HEK293 (cell line): ENCODE results near the gene TNS1.

Experiments
- CTCF ChIA-PET: fragments of 350-600 bp; formaldehyde crosslinking; extraction: SDS; loops from one replicate; lab custom pipeline; 2021; ENCODE audit warnings: antibody characterized with exemption; lab: Yijun Ruan, JAX
- POLR2A ChIA-PET: fragments of 300-600 bp; formaldehyde crosslinking; extraction: SDS; loops from one replicate; lab custom pipeline; 2020; ENCODE audit warnings: antibody characterized with exemption, inconsistent platforms; lab: Yijun Ruan, JAX
- H3K27ac ChIP-seq: fragments of 200-500 bp; sonication (Bioruptor generic); 2 replicates; pipeline ENCODE4 v1.5.1; 2014; ENCODE audit warnings: low read depth, low read length, control low read depth, inconsistent platforms; ENCODE audit errors: extremely low read depth
- H3K36me3 ChIP-seq, 2 experiments: fragments of 200-500 bp in 1 of 2; sonication (Bioruptor generic) in 1 of 2; 1 replicate in 1 of 2; 2 replicates in 1 of 2; pipeline ENCODE4 v1.5.1; 2014 to 2017; ENCODE audit warnings: inconsistent platforms in 2 of 2, low read length in 2 of 2; ENCODE audit not compliant: control insufficient read depth in 2 of 2, insufficient read depth in 1 of 2
- H3K4me1 ChIP-seq: fragments of 200-500 bp; sonication (Bioruptor generic); 2 replicates; pipeline ENCODE4 v1.5.1; 2014; ENCODE audit warnings: mild to moderate bottlenecking, low read length, inconsistent platforms; ENCODE audit not compliant: control insufficient read depth, insufficient read depth
- H3K4me3 ChIP-seq: 2 replicates; pipeline ENCODE4 v1.5.1; 2011; ENCODE audit warnings: low read depth, mild to moderate bottlenecking, control low read depth, low read length, moderate library complexity
- H3K9me3 ChIP-seq: fragments of 200-500 bp; sonication (Bioruptor generic); 2 replicates; pipeline ENCODE4 v1.5.1; 2014; ENCODE audit warnings: low read depth, low read length, inconsistent platforms; ENCODE audit not compliant: control insufficient read depth, insufficient read depth
- YY2 ChIP-seq: fragments of 450-650 bp; formaldehyde crosslinking; IDR thresholded peaks from 2 replicates; pipeline ENCODE4 v1.5.1; 2016; ENCODE audit warnings: missing biosample characterization, missing genetic modification characterization
- ZNF19 ChIP-seq: fragments of 450-650 bp; formaldehyde crosslinking; IDR thresholded peaks from 2 replicates; pipeline ENCODE4; 2016; ENCODE audit warnings: missing biosample characterization, missing genetic modification characterization, low read depth
- ZNF391 ChIP-seq: fragments of 450-650 bp; formaldehyde crosslinking; IDR thresholded peaks from 2 replicates; pipeline ENCODE4 v1.5.1; 2016; ENCODE audit warnings: low read depth, missing biosample characterization, missing genetic modification characterization, borderline replicate concordance
- ZNF394 ChIP-seq: fragments of 450-650 bp; formaldehyde crosslinking; IDR thresholded peaks from 2 replicates; pipeline ENCODE4 v1.5.1; 2016; ENCODE audit warnings: missing biosample characterization, missing genetic modification characterization, mild to moderate bottlenecking, moderate library complexity, borderline replicate concordance
- ZNF416 ChIP-seq: fragments of 450-650 bp; formaldehyde crosslinking; IDR thresholded peaks from 2 replicates; pipeline ENCODE4 v1.5.1; 2016; ENCODE audit warnings: missing biosample characterization, missing genetic modification characterization
- ZNF473 ChIP-seq: fragments of 450-650 bp; formaldehyde crosslinking; IDR thresholded peaks from 2 replicates; pipeline ENCODE4 v1.5.1; 2017; ENCODE audit warnings: missing biosample characterization, missing genetic modification characterization
- ZNF530 ChIP-seq: fragments of 450-650 bp; formaldehyde crosslinking; IDR thresholded peaks from 2 replicates; pipeline ENCODE4 v1.5.1; 2016; ENCODE audit warnings: low read depth, missing biosample characterization, missing genetic modification characterization
- ZNF558 ChIP-seq: fragments of 450-650 bp; formaldehyde crosslinking; IDR thresholded peaks from 2 replicates; pipeline ENCODE4 v1.5.1; 2016; ENCODE audit warnings: missing biosample characterization, missing genetic modification characterization
- ZNF624 ChIP-seq: fragments of 450-650 bp; formaldehyde crosslinking; IDR thresholded peaks from 2 replicates; pipeline ENCODE4 v1.5.1; 2017; ENCODE audit warnings: missing biosample characterization, missing genetic modification characterization
- ZNF701 ChIP-seq: fragments of 450-650 bp; formaldehyde crosslinking; IDR thresholded peaks from 2 replicates; pipeline ENCODE4 v1.5.1; 2016; ENCODE audit warnings: missing biosample characterization, missing genetic modification characterization
- ZNF791 ChIP-seq: fragments of 450-650 bp; formaldehyde crosslinking; IDR thresholded peaks from 2 replicates; pipeline ENCODE4 v1.5.1; 2016; ENCODE audit warnings: missing biosample characterization, missing genetic modification characterization
- TF ChIP-seq, protein P1 (sequence below): fragments of 450-650 bp; formaldehyde crosslinking; IDR thresholded peaks from 2 replicates; pipeline ENCODE4 v1.5.0; 2017; ENCODE audit warnings: missing biosample characterization, missing genetic modification characterization, borderline replicate concordance
- TF ChIP-seq, protein P2 (sequence below): fragments of 450-650 bp; formaldehyde crosslinking; optimal IDR thresholded peaks from 2 replicates; pipeline ENCODE3; 2016; ENCODE audit warnings: missing biosample characterization, mild to moderate bottlenecking, missing genetic modification characterization
- TF ChIP-seq, protein P3 (sequence below): fragments of 450-650 bp; formaldehyde crosslinking; IDR thresholded peaks from 2 replicates; pipeline ENCODE4 v1.5.1; 2016; ENCODE audit warnings: missing biosample characterization, missing genetic modification characterization
- TF ChIP-seq, protein P4 (sequence below): fragments of 450-650 bp; formaldehyde crosslinking; IDR thresholded peaks from 2 replicates; pipeline ENCODE4 v1.5.1; 2016; ENCODE audit warnings: missing biosample characterization, missing genetic modification characterization
- TF ChIP-seq, protein P5 (sequence below): fragments of 450-650 bp; formaldehyde crosslinking; IDR thresholded peaks from 2 replicates; pipeline ENCODE4 v1.5.1; 2017; ENCODE audit warnings: missing biosample characterization, missing genetic modification characterization
- TF ChIP-seq, protein P6 (sequence below): fragments of 450-650 bp; formaldehyde crosslinking; IDR thresholded peaks from 2 replicates; pipeline ENCODE4 v1.5.1; 2016; ENCODE audit warnings: missing biosample characterization, missing genetic modification characterization

The TNS1 gene

DNA sequence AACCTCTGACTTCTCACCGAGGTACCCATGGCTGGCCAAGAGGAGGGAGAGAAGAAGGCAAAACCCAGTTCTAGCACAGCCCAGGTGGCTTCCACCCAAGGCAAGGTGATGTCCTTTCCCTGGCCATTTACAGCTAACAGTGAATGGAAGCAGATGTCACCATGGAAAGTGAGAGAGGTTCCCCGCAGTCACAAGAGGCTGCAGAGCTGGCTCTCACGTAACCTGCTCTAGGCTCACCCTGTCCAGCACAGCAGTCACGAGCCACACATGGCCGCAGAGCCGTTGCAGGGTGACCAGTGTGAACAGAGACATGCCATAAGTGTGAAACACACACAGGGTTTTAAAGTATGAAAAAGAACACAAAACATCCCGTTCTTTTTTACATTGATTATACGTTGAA is 169.4 kb downstream of the TNS1 start (continued):
- TF ChIP-seq, protein P1, sequence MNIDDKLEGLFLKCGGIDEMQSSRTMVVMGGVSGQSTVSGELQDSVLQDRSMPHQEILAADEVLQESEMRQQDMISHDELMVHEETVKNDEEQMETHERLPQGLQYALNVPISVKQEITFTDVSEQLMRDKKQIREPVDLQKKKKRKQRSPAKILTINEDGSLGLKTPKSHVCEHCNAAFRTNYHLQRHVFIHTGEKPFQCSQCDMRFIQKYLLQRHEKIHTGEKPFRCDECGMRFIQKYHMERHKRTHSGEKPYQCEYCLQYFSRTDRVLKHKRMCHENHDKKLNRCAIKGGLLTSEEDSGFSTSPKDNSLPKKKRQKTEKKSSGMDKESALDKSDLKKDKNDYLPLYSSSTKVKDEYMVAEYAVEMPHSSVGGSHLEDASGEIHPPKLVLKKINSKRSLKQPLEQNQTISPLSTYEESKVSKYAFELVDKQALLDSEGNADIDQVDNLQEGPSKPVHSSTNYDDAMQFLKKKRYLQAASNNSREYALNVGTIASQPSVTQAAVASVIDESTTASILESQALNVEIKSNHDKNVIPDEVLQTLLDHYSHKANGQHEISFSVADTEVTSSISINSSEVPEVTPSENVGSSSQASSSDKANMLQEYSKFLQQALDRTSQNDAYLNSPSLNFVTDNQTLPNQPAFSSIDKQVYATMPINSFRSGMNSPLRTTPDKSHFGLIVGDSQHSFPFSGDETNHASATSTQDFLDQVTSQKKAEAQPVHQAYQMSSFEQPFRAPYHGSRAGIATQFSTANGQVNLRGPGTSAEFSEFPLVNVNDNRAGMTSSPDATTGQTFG (tag by site-specific recombination), result no peak
- TF ChIP-seq, protein P2, sequence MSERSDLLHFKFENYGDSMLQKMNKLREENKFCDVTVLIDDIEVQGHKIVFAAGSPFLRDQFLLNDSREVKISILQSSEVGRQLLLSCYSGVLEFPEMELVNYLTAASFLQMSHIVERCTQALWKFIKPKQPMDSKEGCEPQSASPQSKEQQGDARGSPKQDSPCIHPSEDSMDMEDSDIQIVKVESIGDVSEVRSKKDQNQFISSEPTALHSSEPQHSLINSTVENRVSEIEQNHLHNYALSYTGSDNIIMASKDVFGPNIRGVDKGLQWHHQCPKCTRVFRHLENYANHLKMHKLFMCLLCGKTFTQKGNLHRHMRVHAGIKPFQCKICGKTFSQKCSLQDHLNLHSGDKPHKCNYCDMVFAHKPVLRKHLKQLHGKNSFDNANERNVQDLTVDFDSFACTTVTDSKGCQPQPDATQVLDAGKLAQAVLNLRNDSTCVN, result no peak
- no peak for TF ChIP-seq ZNF701 (tag by site-specific recombination)

DNA sequence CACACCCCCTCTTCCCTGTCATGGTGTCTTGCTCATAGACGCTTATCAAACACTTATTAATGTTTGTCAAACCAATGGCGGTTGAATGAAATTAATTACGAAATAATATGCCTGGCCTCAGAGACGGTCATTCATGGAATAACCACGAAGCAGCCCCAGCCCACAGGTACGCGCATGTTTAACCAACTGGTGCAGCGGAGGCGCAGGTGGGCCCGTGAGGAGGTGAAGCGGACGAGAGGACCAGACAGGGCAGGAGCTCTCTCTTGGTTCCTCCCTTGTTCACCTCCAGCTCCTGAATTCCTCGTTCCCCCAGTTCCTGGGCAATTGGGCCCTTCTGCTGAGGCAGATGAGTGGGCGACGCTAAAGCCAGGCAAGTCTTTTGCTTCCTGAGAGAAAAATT is 169.8 kb downstream of the TNS1 start:
- no peaks in the 10 kb centered on the region for H3K4me1 ChIP-seq
- H3K9me3 ChIP-seq, result no peaks in the 10 kb centered on the region
- TF ChIP-seq ZNF473 (tag by site-specific recombination), result no peak
- TF ChIP-seq YY2 (tag by site-specific recombination), result no peak
- no peak for TF ChIP-seq ZNF394
- TF ChIP-seq, protein P3, sequence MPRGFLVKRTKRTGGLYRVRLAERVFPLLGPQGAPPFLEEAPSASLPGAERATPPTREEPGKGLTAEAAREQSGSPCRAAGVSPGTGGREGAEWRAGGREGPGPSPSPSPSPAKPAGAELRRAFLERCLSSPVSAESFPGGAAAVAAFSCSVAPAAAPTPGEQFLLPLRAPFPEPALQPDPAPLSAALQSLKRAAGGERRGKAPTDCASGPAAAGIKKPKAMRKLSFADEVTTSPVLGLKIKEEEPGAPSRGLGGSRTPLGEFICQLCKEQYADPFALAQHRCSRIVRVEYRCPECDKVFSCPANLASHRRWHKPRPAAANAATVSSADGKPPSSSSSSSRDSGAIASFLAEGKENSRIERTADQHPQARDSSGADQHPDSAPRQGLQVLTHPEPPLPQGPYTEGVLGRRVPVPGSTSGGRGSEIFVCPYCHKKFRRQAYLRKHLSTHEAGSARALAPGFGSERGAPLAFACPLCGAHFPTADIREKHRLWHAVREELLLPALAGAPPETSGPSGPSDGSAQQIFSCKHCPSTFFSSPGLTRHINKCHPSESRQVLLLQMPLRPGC, result no peak
- no peak for TF ChIP-seq ZNF19 (tag by site-specific recombination)
- no peak for TF ChIP-seq ZNF530 (tag by site-specific recombination)
- no peak for TF ChIP-seq ZNF791
- TF ChIP-seq ZNF558, result no peak
- no peak for TF ChIP-seq ZNF391 (tag by site-specific recombination)
- TF ChIP-seq, protein P4, sequence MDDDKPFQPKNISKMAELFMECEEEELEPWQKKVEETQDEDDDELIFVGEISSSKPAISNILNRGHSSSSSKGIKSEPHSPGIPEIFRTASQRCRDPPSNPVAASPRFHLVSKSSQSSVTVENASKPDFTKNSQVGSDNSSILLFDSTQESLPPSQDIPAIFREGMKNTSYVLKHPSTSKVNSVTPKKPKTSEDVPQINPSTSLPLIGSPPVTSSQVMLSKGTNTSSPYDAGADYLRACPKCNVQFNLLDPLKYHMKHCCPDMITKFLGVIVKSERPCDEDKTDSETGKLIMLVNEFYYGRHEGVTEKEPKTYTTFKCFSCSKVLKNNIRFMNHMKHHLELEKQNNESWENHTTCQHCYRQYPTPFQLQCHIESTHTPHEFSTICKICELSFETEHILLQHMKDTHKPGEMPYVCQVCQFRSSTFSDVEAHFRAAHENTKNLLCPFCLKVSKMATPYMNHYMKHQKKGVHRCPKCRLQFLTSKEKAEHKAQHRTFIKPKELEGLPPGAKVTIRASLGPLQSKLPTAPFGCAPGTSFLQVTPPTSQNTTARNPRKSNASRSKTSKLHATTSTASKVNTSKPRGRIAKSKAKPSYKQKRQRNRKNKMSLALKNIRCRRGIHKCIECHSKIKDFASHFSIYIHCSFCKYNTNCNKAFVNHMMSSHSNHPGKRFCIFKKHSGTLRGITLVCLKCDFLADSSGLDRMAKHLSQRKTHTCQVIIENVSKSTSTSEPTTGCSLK (tag by site-specific recombination), result no peak
- TF ChIP-seq ZNF624 (tag by site-specific recombination), result no peak
- H3K36me3 ChIP-seq, result no peaks in the 10 kb centered on the region
- POLR2A ChIA-PET, result no interaction called here
- CTCF ChIA-PET, result interaction anchor here (0.6 to 1.1 kb wide), 2 partner anchors 13 to 54 kb away, joined by 3 to 4 read pairs; no protein-coding TSS in a partner anchor
- no peak overlapping the region for H3K27ac ChIP-seq
- no peak overlapping the region for H3K4me3 ChIP-seq

DNA sequence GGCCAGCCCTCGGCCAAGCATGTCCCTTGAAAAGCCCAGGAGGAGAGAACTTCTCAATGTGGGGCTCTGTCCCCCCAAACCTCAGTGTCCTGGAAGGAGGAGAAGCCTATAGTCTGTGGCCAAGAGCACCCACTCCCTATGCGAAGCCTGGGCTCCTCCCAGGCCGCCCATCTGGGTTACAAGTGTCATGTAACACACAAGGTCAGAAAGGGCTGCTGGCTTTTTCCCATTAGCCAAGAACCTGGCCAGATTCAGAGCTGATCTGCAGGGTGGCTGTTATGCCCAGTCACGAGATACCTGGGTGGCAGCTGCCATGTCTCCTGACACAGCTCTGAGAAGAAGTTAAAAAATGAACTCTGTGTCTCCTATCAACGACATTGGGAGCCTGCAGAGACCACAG is 170.7 kb downstream of the TNS1 start:
- Histone ChIP-seq H3K4me1 (no peaks in the 10 kb centered on the region), H3K27ac (no peak overlapping the region), H3K9me3 (no peaks in the 10 kb centered on the region), H3K36me3 (no peaks in the 10 kb centered on the region), H3K4me3 (no peak overlapping the region)
- ChIA-PET CTCF (no interaction called here), POLR2A (no interaction called here)
- TF ChIP-seq, protein P5, sequence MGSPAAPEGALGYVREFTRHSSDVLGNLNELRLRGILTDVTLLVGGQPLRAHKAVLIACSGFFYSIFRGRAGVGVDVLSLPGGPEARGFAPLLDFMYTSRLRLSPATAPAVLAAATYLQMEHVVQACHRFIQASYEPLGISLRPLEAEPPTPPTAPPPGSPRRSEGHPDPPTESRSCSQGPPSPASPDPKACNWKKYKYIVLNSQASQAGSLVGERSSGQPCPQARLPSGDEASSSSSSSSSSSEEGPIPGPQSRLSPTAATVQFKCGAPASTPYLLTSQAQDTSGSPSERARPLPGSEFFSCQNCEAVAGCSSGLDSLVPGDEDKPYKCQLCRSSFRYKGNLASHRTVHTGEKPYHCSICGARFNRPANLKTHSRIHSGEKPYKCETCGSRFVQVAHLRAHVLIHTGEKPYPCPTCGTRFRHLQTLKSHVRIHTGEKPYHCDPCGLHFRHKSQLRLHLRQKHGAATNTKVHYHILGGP (tag by site-specific recombination), result no peak
- TF ChIP-seq, protein P6, sequence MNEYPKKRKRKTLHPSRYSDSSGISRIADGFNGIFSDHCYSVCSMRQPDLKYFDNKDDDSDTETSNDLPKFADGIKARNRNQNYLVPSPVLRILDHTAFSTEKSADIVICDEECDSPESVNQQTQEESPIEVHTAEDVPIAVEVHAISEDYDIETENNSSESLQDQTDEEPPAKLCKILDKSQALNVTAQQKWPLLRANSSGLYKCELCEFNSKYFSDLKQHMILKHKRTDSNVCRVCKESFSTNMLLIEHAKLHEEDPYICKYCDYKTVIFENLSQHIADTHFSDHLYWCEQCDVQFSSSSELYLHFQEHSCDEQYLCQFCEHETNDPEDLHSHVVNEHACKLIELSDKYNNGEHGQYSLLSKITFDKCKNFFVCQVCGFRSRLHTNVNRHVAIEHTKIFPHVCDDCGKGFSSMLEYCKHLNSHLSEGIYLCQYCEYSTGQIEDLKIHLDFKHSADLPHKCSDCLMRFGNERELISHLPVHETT, result no peak
- TF ChIP-seq ZNF416 (tag by site-specific recombination) (no peak), ZNF530 (tag by site-specific recombination) (no peak)
